Heart left ventricle (tissue), 16 donors: ENCODE results near the gene PCBP4. TPM values are rescaled to one million over a fixed set of nuclear protein-coding genes. Genes with fewer than 3 reads are reported as not detected.

Experiments
- ATAC-seq, 4 donors: fragments of 200-7000 bp; cut with Tn5 transposase; one replicate each; pipeline ENCODE4 v1.9.1; 2020 to 2022; ENCODE audit warnings: moderate library complexity in 4 of 4, mild to moderate bottlenecking in 3 of 4, moderate number of reproducible peaks in 1 of 4
- DNase-seq, 5 donors: peaks; one replicate each; pipeline ENCODE4 v3.0.0-alpha.2; 2020
- H3K27ac ChIP-seq, 12 donors: fragments of 200-600 bp; sonication (generic) in 4 of 12; one replicate each; pipeline versions ENCODE4 v1.5.0 to v1.8.0; 2016 to 2022; ENCODE audit warnings: mild to moderate bottlenecking in 2 of 12
- H3K27me3 ChIP-seq, 9 donors: fragments of 200-600 bp; sonication (generic) in 2 of 9; one replicate each; pipeline versions ENCODE4 v1.5.1 to v1.8.0; 2016 to 2022; ENCODE audit warnings: mild to moderate bottlenecking in 3 of 9
- H3K36me3 ChIP-seq, 9 donors: fragments of 200-600 bp; sonication (generic) in 2 of 9; one replicate each; pipeline versions ENCODE4 v1.5.0 to v1.8.0; 2018 to 2022; ENCODE audit warnings: mild to moderate bottlenecking in 2 of 9
- H3K4me1 ChIP-seq, 12 donors: fragments of 200-600 bp; sonication (generic) in 4 of 12; one replicate each; pipeline versions ENCODE4 v1.5.0 to v1.8.0; 2016 to 2022; ENCODE audit warnings: mild to moderate bottlenecking in 3 of 12
- H3K4me3 ChIP-seq, 12 donors: fragments of 200-600 bp; sonication (generic) in 4 of 12; one replicate each; pipeline versions ENCODE4 v1.5.0 to v1.8.0; 2017 to 2022; ENCODE audit warnings: mild to moderate bottlenecking in 9 of 12, moderate library complexity in 4 of 12
- H3K9me3 ChIP-seq, 12 donors: fragments of 200-600 bp; sonication (generic) in 4 of 12; one replicate each; pipeline versions ENCODE4 v1.5.0 to v1.8.0; 2016 to 2022; ENCODE audit warnings: mild to moderate bottlenecking in 1 of 12
- CTCF ChIP-seq, 12 donors: fragments of 200-600 bp; sonication (generic) in 4 of 12; IDR thresholded peaks; one replicate each; pipeline versions ENCODE4 v1.5.0 to v1.8.0; 2018 to 2022; ENCODE audit warnings: antibody characterized with exemption in 12 of 12, mild to moderate bottlenecking in 5 of 12
- POLR2A ChIP-seq, 2 donors: fragments of 450-650 bp; IDR thresholded peaks; one replicate each; pipeline ENCODE4 v1.6.1; 2017; ENCODE audit warnings: antibody characterized with exemption in 2 of 2, mild to moderate bottlenecking in 2 of 2, moderate library complexity in 2 of 2
- WGBS, 4 donors: extraction: QIAGEN DNeasy Blood & Tissue Kit in 2 of 4; methylation state at CpG; one replicate each; pipeline versions ENCODE4 v1.1.5 to v1.1.7; 2013 to 2018; 5-methylcytosine and 5-hydroxymethylcytosine counted together
- intact Hi-C, 10 donors: fragments of 100-400 bp; cut with DNase I; formaldehyde crosslinking; loops; one replicate each; pipeline versions ENCODE4 v1.11.1 to v1.14.2; 2022
- polyA plus RNA-seq, 2 donors: library from polyadenylated mRNA; stranded (reverse); fragments of 200-250 nt; gene quantifications; one replicate each; pipeline ENCODE4 v1.2.3, GENCODE V29; 2013
- total RNA-seq, 9 donors: library from RNA; depleted of rRNA in 2 of 9; stranded (reverse); fragments of >200 nt in 2 of 9; fragmentation: NEBNext Ultra II Directional in 3 of 9; extraction: Animal tissue kit (Norgen Biotek cat#: 25700) in 3 of 9; gene quantifications; one replicate each; pipeline versions ENCODE4 v1.1.0 to v1.2.4, GENCODE V29; 2016 to 2023
- donor health status: ischemic (EF 13 %, LVEDD 7.1; RV severe dilation, severe dysfunction).
- donor health status: healthy with polysubstance abuse.
- donor health status: DM: no; HTN: yes; CAD: no.
- donor health status: DM: no; HTN: no; CAD: no.
- donor health status: ischemic (EF 25% LVEDD 6.9; RV normal size, moderate dysfunction).
- donor health status: ischemic (EF 25% LVEDD 5.7; RV mildly dilated, moderate dysfunction).
- donor health status: healthy.
- donor health status: DM: yes; HTN: yes; CAD: no.
- donor health status: ischemic (EF 35%, LVEDD 5.7; RV mildly dilated, moderate dysfunction).
- donor health status: nonischemic (EF 11% LVEDD 7.7; RV severe dilation, severe dysfunction).
- donor health status: DM: yes; HTN: yes; CAD: no.
- donor health status: PGD.
- donor health status: ischemic (EF 29% LVEDD 5.4; RV normal size, mild dysfunction).
- donor health status: nonischemic (EF 23%, LVEDD 6.1; RV moderate dilation, normal function).

PCBP4 gene
- total and polyA plus RNA-seq, 11 donors, result 55.4 to 149 (median 64.8) TPM

- intact Hi-C loops, result loop anchor here in 1 of 10 donors (1.0 kb wide), 1 partner anchor 14 kb away; the partner anchor contains the start of gene PARP3
- DNase-seq (peak; percentile 67 to 84 (median 72)), ATAC-seq (peak; percentile 18 to 87 (median 74))
- WGBS, 4 donors, result 2 to 4% (median 4%) methylated on average over 50 to 97 of the region's 97 CpGs
- TF ChIP-seq CTCF (IDR thresholded peaks at IDR 0.05), result peak; percentile 23 to 57 (median 41)
- no peak for TF ChIP-seq POLR2A (IDR thresholded peaks at IDR 0.05)
- H3K27me3 ChIP-seq, result peaks cover 0 to 21% (median 0%) of the 10 kb centered on the region in 9 donors
- peak overlapping the region; percentile 9 to 62 (median 52) for H3K4me3 ChIP-seq
- no peaks in the 10 kb centered on the region for H3K9me3 ChIP-seq
- H3K36me3 ChIP-seq, result peaks cover 0 to 34% (median 22%) of the 10 kb centered on the region in 9 donors
- H3K4me1 ChIP-seq, result peaks cover 0 to 27% (median 11%) of the 10 kb centered on the region in 12 donors
- H3K27ac ChIP-seq, result peak overlapping the region; percentile 16 to 90 (median 79)
Measured at GRCh38 chr3:51955893-51956770, 11.1 kb downstream of the PCBP4 start.

- Histone ChIP-seq H3K9me3 (no peaks in the 10 kb centered on the region), H3K4me1 (peaks cover 0 to 27% (median 11%) of the 10 kb centered on the region in 12 donors), H3K36me3 (peaks cover 0 to 29% (median 18%) of the 10 kb centered on the region in 9 donors), H3K27ac (peak within 1 kb of the TSS; percentile 16 to 90 (median 79)), H3K4me3 (peak within 1 kb of the TSS; percentile 9 to 62 (median 52)), H3K27me3 (peaks cover 0 to 21% (median 0%) of the 10 kb centered on the region in 9 donors)
- DNase-seq (peak in 2 of 5 donors; percentile 25 to 30), ATAC-seq (peak in 1 of 4 donors; percentile 5)
- 22 to 58% (median 30%) methylated on average over 9 to 33 of the region's 33 CpGs for WGBS, 4 donors
- TF ChIP-seq POLR2A (IDR thresholded peaks at IDR 0.05) (no peak), CTCF (IDR thresholded peaks at IDR 0.05) (no peak)
- intact Hi-C loops, result no loop called here
Measured at GRCh38 chr3:51955175-51955892, 11.9 kb downstream of the PCBP4 start, which contains the start of gene GPR62. Gene GPR62 (plus strand): TSS chr3:51955381. CDS start chr3:51955653, 272 bp downstream.

GRCh38 chr3:51954713-51955112 is 12.5 kb downstream of the PCBP4 start:
- Histone ChIP-seq H3K9me3 (no peaks in the 10 kb centered on the region), H3K27me3 (peaks cover 0 to 21% (median 0%) of the 10 kb centered on the region in 9 donors), H3K36me3 (peaks cover 0 to 25% (median 12%) of the 10 kb centered on the region in 9 donors), H3K4me1 (peaks cover 0 to 27% (median 11%) of the 10 kb centered on the region in 12 donors), H3K27ac (no peak overlapping the region), H3K4me3 (no peak overlapping the region)
- ATAC-seq (no peak), DNase-seq (no peak)
- intact Hi-C loops, result no loop called here
- WGBS, 4 donors, result 86 to 98% (median 92%) methylated on average over 1 of the region's 1 CpG
- TF ChIP-seq CTCF (IDR thresholded peaks at IDR 0.05) (no peak), POLR2A (IDR thresholded peaks at IDR 0.05) (no peak)
